PFSK-1 (cell line): ENCODE results near the gene TNIP2.

ENCODE experiments used
- POLR2AphosphoS5 ChIP-seq: IDR thresholded peaks from 2 replicates; pipeline ENCODE4 v1.6.1; 2012; ENCODE audit warnings: low read depth, mild to moderate bottlenecking, control low read depth, low read length, moderate library complexity
- SIN3A ChIP-seq: IDR thresholded peaks from 2 replicates; pipeline ENCODE4 v1.6.1; 2012; ENCODE audit warnings: mild to moderate bottlenecking, low read length, moderate library complexity, borderline replicate concordance; ENCODE audit not compliant: insufficient read depth
- TAF1 ChIP-seq: IDR thresholded peaks from 2 replicates; pipeline ENCODE4 v1.6.1; 2012; ENCODE audit warnings: low read length, control low read depth, borderline replicate concordance; ENCODE audit not compliant: insufficient read depth
- TF ChIP-seq, protein P1 (sequence below), 2 experiments: IDR thresholded peaks; 2 replicates each; pipeline versions ENCODE4 v1.6.1 to v1.8.0; 2011 to 2012; ENCODE audit warnings: low read depth in 2 of 2, low read length in 2 of 2, control low read depth in 1 of 2, inconsistent platforms in 1 of 2, mild to moderate bottlenecking in 1 of 2, moderate library complexity in 1 of 2; ENCODE audit not compliant: insufficient read depth in 1 of 2

DNA sequence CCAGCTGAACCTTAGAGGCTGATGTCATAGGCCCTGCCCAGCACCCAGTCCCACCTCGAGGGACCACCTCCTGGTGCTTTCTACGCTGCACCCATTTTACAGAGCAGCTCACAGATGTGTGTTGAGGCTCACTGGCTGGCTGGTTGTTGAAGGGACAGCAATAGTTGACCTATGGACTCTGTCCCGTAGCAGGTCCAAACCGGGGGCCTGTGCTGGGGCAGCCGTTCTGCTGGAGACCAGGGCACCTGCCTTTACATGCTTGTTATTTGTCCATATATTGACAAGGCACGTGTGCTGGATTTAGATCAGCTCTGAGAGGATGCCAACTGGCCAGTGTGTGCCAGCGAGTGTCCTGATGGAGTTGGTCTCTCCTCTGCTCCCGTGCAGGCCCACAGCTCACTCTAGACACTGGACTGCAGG is 58.1 kb downstream of the TNIP2 start:
- TF ChIP-seq POLR2AphosphoS5 (no peak), TAF1 (no peak), SIN3A (no peak)
- TF ChIP-seq, protein P1, sequence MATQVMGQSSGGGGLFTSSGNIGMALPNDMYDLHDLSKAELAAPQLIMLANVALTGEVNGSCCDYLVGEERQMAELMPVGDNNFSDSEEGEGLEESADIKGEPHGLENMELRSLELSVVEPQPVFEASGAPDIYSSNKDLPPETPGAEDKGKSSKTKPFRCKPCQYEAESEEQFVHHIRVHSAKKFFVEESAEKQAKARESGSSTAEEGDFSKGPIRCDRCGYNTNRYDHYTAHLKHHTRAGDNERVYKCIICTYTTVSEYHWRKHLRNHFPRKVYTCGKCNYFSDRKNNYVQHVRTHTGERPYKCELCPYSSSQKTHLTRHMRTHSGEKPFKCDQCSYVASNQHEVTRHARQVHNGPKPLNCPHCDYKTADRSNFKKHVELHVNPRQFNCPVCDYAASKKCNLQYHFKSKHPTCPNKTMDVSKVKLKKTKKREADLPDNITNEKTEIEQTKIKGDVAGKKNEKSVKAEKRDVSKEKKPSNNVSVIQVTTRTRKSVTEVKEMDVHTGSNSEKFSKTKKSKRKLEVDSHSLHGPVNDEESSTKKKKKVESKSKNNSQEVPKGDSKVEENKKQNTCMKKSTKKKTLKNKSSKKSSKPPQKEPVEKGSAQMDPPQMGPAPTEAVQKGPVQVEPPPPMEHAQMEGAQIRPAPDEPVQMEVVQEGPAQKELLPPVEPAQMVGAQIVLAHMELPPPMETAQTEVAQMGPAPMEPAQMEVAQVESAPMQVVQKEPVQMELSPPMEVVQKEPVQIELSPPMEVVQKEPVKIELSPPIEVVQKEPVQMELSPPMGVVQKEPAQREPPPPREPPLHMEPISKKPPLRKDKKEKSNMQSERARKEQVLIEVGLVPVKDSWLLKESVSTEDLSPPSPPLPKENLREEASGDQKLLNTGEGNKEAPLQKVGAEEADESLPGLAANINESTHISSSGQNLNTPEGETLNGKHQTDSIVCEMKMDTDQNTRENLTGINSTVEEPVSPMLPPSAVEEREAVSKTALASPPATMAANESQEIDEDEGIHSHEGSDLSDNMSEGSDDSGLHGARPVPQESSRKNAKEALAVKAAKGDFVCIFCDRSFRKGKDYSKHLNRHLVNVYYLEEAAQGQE (IDR thresholded peaks at IDR 0.05; ENCODE audit: insufficient read depth in 1 of 2, low read depth in 2 of 2, low read length in 2 of 2): no peak
